ENCODE measurements around the gene ZNF519.
"Not testable (repeated sequence)": the region's sequence is repeated elsewhere in the genome, so short reads cannot be mapped to it uniquely, and the experiment has no call there.

ZNF519 gene

GRCh38 chr18:14147935-14148865 lies 16.0 kb upstream of the ZNF519 start:
- DNase-seq (ENCODE audit: low read depth): not testable (repeated sequence)

- DNase-seq (ENCODE audit: low read depth): not testable (repeated sequence)
Observed at GRCh38 chr18:14146771-14147170, 14.5 kb upstream of the ZNF519 start.

- DNase-seq (ENCODE audit: low read depth): not testable (repeated sequence)
Observed at GRCh38 chr18:14145581-14146338, 13.5 kb upstream of the ZNF519 start.

- not testable (repeated sequence) for DNase-seq (ENCODE audit: low read depth)
Observed at GRCh38 chr18:14145021-14145420, 12.8 kb upstream of the ZNF519 start.

- DNase-seq (ENCODE audit: low read depth): no peak
Observed at GRCh38 chr18:14144628-14144895, 12.3 kb upstream of the ZNF519 start.

- not testable (repeated sequence) for DNase-seq (ENCODE audit: low read depth)
Observed at GRCh38 chr18:14143871-14144627, 11.8 kb upstream of the ZNF519 start.

- not testable (repeated sequence) for DNase-seq (ENCODE audit: low read depth)
Observed at GRCh38 chr18:14143396-14143795, 11.2 kb upstream of the ZNF519 start.

GRCh38 chr18:14142177-14142576 lies 9.9 kb upstream of the ZNF519 start:
- not testable (repeated sequence) for DNase-seq (ENCODE audit: low read depth)

- not testable (repeated sequence) for DNase-seq (ENCODE audit: low read depth)
Observed at GRCh38 chr18:14139583-14139982, 7.3 kb upstream of the ZNF519 start.

GRCh38 chr18:14137971-14138370 lies 5.7 kb upstream of the ZNF519 start:
- DNase-seq (ENCODE audit: low read depth): not testable (repeated sequence)

GRCh38 chr18:14131696-14132270 lies 452 bp downstream of the ZNF519 start:
- not testable (repeated sequence) for DNase-seq (ENCODE audit: low read depth)

GRCh38 chr18:14130804-14131203 lies 1.4 kb downstream of the ZNF519 start:
- not testable (repeated sequence) for DNase-seq (ENCODE audit: low read depth)

GRCh38 chr18:14124689-14125088 lies 7.5 kb downstream of the ZNF519 start:
- DNase-seq (ENCODE audit: low read depth): no peak

- DNase-seq (ENCODE audit: low read depth): no peak
Observed at GRCh38 chr18:14122097-14122496, 10.1 kb downstream of the ZNF519 start.

GRCh38 chr18:14120926-14121325 lies 11.3 kb downstream of the ZNF519 start:
- DNase-seq (ENCODE audit: low read depth): no peak

GRCh38 chr18:14117606-14118005 lies 14.6 kb downstream of the ZNF519 start:
- DNase-seq (ENCODE audit: low read depth): no peak

GRCh38 chr18:14106906-14107305 lies 25.3 kb downstream of the ZNF519 start:
- no peak for DNase-seq (ENCODE audit: low read depth)

- no peak for DNase-seq (ENCODE audit: low read depth)
Observed at GRCh38 chr18:14104906-14105748, 27.1 kb downstream of the ZNF519 start.

- DNase-seq (ENCODE audit: low read depth): no peak
Observed at GRCh38 chr18:14104201-14104600, 28.0 kb downstream of the ZNF519 start.

- no peak for DNase-seq (ENCODE audit: low read depth)
Observed at GRCh38 chr18:14100503-14101286, 31.5 kb downstream of the ZNF519 start.
